PC-9 (cell line): ENCODE results near the gene DUS1L.

Experiments used
- CTCF ChIP-seq: fragments of 200-600 bp; sonication (generic); conservative IDR thresholded peaks from 2 replicates; pipeline ENCODE4 v1.6.1; 2017; ENCODE audit warnings: mixed run types, antibody characterized with exemption, mild to moderate bottlenecking, moderate library complexity
- EZH2 ChIP-seq: fragments of 200-600 bp; sonication (generic); IDR thresholded peaks from 2 replicates; pipeline ENCODE4 v1.8.0; 2017; ENCODE audit warnings: antibody characterized with exemption, low read depth

GRCh38 chr17:82065193-82065637, 389 bp downstream of the DUS1L start:
- no peak for TF ChIP-seq EZH2
- no peak for TF ChIP-seq CTCF
